ENCODE measurements around the gene GOLGA1. TPM values are rescaled to one million over a fixed set of nuclear protein-coding genes. Genes with fewer than 3 reads are reported as not detected.
"Not testable (repeated sequence)": the region's sequence is repeated elsewhere in the genome, so short reads cannot be mapped to it uniquely, and the experiment has no call there.

Gene GOLGA1
- total and polyA plus RNA-seq, 12 donors: 6.8 to 26.0 (median 18.3) TPM

DNA sequence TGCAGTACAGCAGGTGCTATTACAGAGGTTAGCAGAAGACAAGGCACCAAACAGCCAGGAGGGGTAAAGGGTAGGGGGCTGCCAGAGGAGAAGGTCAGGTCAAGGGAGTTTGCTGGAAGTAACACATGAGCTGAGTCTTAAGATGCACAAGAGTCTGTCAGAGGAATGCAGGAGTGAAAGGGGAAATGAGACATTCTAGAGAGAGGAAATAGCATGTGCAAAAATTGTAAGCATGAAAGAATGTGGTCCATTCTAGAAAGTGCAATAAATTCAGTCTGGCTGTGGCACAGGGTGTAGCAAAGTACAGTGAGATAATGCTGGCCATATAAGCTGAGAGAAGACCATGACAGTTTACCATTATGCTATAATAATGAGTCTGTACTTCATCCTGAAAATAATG, 6.6 kb downstream of the GOLGA1 start:
- intact Hi-C loops (cut with DNase I): loop anchor here in 2 of 10 donors (10.0 kb wide), 1 partner anchor 59 kb away; no protein-coding TSS in a partner anchor
- TF ChIP-seq, protein P1, sequence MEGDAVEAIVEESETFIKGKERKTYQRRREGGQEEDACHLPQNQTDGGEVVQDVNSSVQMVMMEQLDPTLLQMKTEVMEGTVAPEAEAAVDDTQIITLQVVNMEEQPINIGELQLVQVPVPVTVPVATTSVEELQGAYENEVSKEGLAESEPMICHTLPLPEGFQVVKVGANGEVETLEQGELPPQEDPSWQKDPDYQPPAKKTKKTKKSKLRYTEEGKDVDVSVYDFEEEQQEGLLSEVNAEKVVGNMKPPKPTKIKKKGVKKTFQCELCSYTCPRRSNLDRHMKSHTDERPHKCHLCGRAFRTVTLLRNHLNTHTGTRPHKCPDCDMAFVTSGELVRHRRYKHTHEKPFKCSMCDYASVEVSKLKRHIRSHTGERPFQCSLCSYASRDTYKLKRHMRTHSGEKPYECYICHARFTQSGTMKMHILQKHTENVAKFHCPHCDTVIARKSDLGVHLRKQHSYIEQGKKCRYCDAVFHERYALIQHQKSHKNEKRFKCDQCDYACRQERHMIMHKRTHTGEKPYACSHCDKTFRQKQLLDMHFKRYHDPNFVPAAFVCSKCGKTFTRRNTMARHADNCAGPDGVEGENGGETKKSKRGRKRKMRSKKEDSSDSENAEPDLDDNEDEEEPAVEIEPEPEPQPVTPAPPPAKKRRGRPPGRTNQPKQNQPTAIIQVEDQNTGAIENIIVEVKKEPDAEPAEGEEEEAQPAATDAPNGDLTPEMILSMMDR (IDR thresholded peaks at IDR 0.05): no peak
- Histone ChIP-seq H3K27me3 (no peaks in the 10 kb centered on the region), H3K36me3 (peaks cover 0 to 100% (median 48%) of the 10 kb centered on the region in 9 donors), H3K4me3 (no peak overlapping the region), H3K4me1 (peaks cover 0 to 10% (median 0%) of the 10 kb centered on the region in 9 donors), H3K9me3 (no peaks in the 10 kb centered on the region), H3K27ac (no peak overlapping the region)
- ATAC-seq (no peak), DNase-seq (no peak)

DNA sequence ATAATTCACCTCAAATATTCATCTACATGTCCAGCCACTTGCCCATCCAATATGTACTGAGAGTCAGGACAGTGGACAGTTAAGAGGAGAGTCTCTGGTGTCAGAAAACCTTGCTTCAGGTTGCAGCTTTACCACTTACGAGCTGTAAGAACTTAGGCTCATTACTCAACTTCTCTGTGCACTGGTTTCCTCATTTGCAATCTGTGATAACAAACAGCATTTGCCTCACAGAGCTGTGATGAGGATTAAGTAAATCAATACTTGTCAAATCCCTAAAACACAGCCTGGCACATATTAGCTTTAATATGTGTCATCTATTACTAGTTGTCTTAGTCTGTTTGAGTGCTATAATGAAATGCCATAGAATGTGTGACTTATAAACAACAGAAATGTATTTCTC, 8.6 kb downstream of the GOLGA1 start:
- Histone ChIP-seq H3K4me3 (no peak overlapping the region), H3K36me3 (peaks cover 0 to 100% (median 44%) of the 10 kb centered on the region in 9 donors), H3K27me3 (no peaks in the 10 kb centered on the region), H3K9me3 (no peaks in the 10 kb centered on the region), H3K4me1 (peaks cover 0 to 4% (median 0%) of the 10 kb centered on the region in 9 donors), H3K27ac (no peak overlapping the region)
- ATAC-seq (no peak), DNase-seq (no peak)
- TF ChIP-seq, protein P1 (IDR thresholded peaks at IDR 0.05): no peak
- intact Hi-C loops (cut with DNase I): loop anchor here in 2 of 10 donors (10.0 kb wide), 1 partner anchor 58 kb away; no protein-coding TSS in a partner anchor
- WGBS, 2 donors: 85 to 100% methylated on average over 1 of the region's 1 CpG

DNA sequence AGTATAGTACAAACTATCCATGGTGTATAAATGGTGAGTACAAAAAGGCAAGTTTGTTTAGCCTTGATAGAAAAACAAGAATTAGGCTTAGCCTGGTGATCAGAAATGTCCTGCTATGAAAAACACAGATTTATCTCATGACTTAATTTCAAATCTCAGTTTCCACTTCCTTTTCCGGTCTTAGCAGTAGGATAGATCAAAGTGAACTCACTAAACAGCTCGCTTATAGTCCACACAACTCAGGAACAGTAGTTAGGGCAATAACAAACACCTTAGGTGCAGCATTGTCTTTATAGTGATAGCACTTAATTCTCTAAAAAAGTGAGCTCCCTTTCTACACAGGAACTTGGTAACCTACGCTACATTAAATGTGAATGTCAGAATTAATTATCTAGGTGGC, 11.4 kb downstream of the GOLGA1 start:
- WGBS, 2 donors: 84 to 88% methylated on average over 3 of the region's 3 CpGs
- ATAC-seq (no peak), DNase-seq (no peak)
- peaks cover 0 to 99% (median 45%) of the 10 kb centered on the region in 9 donors for H3K36me3 ChIP-seq
- H3K27ac ChIP-seq: no peak overlapping the region
- H3K4me1 ChIP-seq: peaks cover 0 to 3% (median 0%) of the 10 kb centered on the region in 9 donors
- TF ChIP-seq, protein P1 (IDR thresholded peaks at IDR 0.05): no peak
- intact Hi-C loops (cut with DNase I): no loop called here
- H3K27me3 ChIP-seq: no peaks in the 10 kb centered on the region
- H3K9me3 ChIP-seq: no peaks in the 10 kb centered on the region
- no peak overlapping the region for H3K4me3 ChIP-seq

DNA sequence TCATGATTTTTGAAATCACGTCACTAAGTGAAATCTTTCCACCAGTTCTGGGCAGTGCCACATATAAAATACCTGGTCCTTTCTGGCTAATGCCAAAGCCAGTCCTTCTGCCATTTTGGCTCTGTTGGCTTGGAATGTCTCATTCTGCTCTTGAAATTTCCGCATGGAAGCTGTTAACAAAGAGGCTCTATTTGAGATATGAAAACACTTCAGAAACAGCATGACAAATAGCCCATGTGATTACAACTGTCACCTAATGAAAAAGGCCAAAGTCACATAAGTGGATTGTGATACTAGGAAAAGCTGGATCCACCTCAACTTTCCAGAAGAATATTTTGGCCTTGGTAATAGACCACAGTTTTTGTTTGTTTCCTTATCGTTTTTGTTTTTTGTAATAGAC, 12.8 kb downstream of the GOLGA1 start:
- TF ChIP-seq, protein P1 (IDR thresholded peaks at IDR 0.05): no peak
- Histone ChIP-seq H3K36me3 (peaks cover 0 to 99% (median 33%) of the 10 kb centered on the region in 9 donors), H3K4me1 (no peaks in the 10 kb centered on the region), H3K4me3 (no peak overlapping the region), H3K27ac (no peak overlapping the region), H3K27me3 (no peaks in the 10 kb centered on the region), H3K9me3 (no peaks in the 10 kb centered on the region)
- intact Hi-C loops (cut with DNase I): no loop called here
- no peak for DNase-seq
- ATAC-seq: no peak
- WGBS, 2 donors: 59 to 73% methylated on average over 3 of the region's 3 CpGs

DNA sequence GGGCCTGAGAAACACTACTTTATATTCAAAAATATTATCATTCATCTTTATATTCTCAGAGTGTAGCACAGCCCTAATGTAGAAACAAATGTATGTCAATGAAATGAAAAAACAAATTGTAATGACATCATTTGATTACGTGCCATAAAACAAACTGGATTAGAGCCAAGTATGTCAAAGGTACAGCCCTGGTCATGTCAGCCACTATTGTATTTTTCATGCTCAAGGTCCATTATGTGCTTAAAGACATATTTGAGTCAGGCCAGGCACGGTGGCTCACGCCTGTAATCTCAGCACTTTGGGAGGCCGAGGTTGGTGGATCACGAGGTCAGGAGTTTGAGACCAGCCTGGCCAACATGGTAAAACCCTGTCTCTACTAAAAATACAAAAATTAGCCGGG, 20.5 kb downstream of the GOLGA1 start:
- H3K27me3 ChIP-seq; H3K4me1 ChIP-seq; H3K9me3 ChIP-seq; intact Hi-C loops (cut with DNase I); H3K27ac ChIP-seq; H3K4me3 ChIP-seq; DNase-seq; ATAC-seq: not testable (repeated sequence)
- peaks cover 0 to 97% (median 40%) of the 10 kb centered on the region in 9 donors for H3K36me3 ChIP-seq
- 77 to 83% methylated on average over 6 of the region's 6 CpGs for WGBS, 2 donors
